Measurements from ENCODE around the gene ZNF682.
"Not testable (repeated sequence)": the region's sequence is repeated elsewhere in the genome, so short reads cannot be mapped to it uniquely, and the experiment has no call there.

The ZNF682 gene

DNA sequence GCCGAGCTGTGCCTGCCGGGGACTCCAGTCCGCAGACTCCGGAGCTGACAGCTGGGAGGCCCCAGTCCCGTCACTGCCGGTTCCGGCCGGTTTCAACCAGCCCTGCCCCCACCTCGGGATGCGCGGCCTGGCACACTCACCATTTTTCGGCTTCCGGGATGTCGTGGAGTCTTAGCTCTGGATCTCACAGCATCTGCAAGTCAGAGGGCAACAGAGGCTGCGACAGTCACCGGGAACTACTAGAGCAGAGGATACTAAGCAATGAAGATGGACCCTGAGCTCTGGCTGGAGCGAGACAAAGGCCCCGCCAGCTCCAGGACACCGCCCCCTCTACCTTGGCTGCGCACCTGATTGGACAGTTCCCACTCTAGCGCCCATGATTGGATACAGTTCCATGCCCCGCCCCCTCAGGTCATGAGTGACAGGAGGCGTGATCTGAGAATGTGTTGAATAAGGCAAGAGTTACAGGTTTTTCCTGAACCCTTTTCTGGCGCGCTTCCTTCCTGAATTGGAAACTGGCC lies at the start of gene ZNF682:
Gene ZNF682 (minus strand): TSS at position 303 of the 521 bp plus-strand sequence. CDS start 160 bp downstream, at position 143.
- peak; percentile 88 to 90 for DNase-seq (ENCODE audit: low read depth in 2 of 2, low spot score in 1 of 2)

DNA sequence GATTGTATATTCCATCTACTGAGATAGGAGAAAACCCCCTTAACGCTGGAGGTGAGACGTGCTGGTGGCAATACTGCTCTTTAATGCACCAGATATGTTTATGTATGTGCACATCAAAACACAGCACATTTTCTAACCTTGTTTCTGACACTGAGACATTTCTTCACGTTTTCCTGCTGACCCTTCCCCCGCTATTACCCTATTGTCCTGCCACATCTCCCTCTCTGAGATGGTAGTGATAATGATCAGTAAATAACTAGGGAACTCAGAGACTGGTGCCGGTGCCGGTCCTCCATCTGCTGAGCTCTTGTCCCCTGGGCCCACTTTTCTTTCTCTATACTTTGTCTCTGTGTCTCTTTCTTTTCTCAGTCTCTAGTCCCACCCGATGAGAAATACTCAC lies 43.6 kb upstream of the ZNF682 start:
- not testable (repeated sequence) for DNase-seq (ENCODE audit: low read depth in 2 of 2, low spot score in 1 of 2)

DNA sequence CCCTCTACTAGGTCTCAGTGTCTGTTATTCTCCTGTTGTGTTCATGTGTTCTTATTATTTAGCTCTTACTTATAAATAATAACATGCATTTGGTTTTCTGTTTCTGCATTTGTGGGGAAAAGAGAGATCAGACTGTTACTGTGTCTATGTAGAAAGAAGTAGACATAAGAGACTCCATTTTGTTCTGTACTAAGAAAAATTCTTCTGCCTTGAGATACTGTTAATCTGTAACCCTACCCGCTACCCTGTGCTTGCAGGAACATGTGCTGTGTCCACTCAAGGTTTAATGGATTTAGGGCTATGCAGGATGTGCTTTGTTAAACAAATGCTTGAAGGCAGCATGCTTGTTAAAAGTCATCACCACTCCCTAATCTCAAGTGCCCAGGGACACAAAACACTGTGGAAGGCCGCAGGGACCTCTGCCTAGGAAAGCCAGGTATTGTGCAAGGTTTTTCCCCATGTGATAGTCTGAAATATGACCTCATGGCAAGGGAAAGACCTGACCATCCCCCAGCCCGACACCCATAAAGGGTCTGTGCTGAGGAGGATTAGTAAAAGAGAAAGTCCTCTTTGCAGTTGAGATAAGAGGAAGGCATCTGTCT lies 43.0 kb upstream of the ZNF682 start:
- DNase-seq (ENCODE audit: low read depth in 2 of 2, low spot score in 1 of 2) = not testable (repeated sequence)

DNA sequence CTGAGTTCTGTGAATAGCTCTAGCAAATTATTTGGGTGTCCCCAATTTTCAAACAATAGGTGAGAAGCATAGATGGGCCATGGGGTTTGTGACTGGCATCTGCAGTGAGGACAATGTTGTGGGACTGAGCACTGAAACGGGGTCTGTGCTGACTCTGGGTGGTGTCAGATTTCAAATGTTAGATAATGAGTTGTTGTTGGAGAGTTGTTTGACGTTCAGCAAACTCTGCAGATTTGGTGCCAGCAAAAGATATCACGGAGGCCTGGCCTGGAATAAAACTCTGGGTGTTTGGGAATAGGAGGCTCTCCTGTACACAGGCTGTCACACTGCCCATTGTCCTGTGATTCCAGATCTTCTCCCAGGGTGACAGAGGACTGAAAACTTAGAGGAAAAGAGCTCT lies 41.4 kb upstream of the ZNF682 start:
- DNase-seq (ENCODE audit: low read depth in 2 of 2, low spot score in 1 of 2) = no peak

DNA sequence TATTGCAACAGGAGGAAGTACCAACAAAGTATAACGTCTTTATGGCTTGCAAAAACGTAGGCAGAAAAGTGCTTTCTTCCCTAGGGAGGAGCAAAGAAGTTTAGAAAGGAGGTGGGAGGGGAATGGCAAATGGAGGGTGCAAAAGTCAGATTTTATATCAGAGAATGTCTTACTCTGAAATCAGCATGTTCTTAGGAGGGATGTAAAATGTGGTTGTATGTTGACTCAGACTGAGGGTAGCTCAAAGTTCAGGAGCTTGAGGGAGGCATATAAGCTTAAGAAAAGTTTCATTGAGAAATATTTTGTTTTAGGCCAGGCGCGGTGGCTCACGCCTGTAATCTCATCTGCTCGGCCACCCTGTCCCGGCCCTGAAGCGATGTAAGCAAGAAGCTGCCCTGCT lies 40.2 kb upstream of the ZNF682 start:
- DNase-seq (ENCODE audit: low read depth in 2 of 2, low spot score in 1 of 2) = no peak

DNA sequence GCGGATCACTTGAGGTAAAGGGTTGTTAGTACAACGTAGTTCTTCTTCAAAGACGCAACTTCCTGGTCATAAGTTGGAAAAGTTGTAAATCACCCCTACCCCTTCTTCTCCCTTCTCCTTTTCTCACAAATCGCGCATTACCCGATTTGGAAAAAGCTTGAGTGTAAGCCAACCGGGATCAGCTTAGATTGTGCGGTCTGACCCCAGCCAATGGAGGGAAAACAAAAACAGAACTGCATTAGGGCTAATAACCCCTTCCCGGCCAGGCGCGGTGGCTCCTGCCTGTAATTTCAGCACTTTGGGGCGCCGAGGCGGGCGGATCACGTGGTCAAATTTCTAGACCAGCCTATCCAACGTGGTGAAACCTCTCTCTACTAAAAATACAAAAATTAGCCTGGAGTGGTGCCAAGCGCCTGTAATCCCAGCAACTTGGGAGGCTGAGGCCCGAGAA lies 39.3 kb upstream of the ZNF682 start:
- DNase-seq (ENCODE audit: low read depth in 2 of 2, low spot score in 1 of 2) = no peak

DNA sequence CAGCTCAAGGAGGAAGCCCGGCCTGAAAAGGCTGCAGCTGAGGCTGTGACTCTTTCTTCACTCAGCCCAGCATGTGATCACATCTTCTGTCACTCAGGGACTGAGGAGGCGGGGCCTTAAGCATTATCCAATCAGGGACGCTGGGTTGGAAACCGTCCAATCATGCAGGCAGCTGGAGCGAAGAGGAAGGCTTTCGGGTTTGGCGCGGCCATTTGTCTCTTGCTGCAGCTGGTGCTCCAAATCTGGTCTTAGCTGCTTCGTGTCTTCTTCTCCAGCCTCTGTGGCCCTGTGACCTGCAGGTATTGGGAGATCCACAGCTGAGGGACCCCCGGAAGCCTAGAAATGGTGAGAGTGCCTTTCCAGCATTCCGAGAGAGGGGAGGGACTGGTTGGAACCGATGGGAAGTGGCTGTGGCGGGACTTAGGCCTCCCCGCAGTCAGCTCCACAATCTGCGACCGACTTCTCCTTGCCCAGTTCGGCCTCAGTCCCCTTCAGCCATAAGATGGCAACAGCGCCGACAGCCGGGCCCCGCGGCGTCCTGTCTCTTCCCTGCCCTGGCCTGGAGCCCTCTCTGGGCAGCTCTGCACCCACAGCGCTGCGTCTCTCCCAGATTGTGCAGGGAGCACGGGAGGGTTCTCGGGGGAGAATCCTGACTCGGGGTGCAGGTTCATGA lies 38.6 kb upstream of the ZNF682 start, which contains the start of gene ZNF90:
Gene ZNF90 (plus strand): TSS at position 210 of the 673 bp plus-strand sequence. CDS start 133 bp downstream, at position 343.
- peak; percentile 67 to 71 for DNase-seq (ENCODE audit: low read depth in 2 of 2, low spot score in 1 of 2)

DNA sequence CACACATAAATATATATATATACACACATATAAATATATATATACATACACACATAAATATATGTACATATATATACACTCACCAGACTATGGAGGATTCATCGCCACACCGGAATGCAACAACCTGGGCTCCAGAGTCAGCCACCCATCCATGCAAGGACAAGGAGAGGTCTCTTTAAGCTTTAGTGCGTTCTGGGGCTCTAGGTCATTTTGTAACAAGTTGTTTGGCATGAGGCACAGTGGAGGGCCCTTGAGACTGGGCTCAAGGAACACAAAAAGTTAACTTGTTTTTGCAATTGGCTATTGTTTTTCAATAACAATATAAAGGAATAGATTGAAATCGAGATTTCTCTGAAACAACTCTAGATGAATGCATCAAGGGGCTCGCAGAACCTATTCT lies 33.6 kb upstream of the ZNF682 start:
- no peak for DNase-seq (ENCODE audit: low read depth in 2 of 2, low spot score in 1 of 2)

DNA sequence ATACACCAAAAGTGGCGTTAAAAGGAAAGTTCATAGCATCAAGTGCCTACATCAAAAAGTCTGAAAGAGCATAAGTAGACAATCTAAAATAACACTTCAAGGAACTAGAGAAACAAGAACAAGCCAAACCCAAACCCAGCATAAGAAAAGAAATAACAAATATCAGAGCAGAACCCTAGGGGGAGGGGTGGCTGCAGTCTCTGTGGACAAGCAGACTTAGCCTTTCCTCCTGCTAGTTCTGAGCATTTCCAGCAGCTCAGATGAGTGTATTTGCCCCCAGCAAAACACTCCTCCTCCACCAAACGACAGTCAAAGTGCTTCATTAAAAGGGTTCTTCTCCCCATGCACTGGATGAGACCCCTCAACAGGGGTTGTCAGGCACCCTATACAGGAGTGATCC lies 31.4 kb upstream of the ZNF682 start:
- no peak for DNase-seq (ENCODE audit: low read depth in 2 of 2, low spot score in 1 of 2)

DNA sequence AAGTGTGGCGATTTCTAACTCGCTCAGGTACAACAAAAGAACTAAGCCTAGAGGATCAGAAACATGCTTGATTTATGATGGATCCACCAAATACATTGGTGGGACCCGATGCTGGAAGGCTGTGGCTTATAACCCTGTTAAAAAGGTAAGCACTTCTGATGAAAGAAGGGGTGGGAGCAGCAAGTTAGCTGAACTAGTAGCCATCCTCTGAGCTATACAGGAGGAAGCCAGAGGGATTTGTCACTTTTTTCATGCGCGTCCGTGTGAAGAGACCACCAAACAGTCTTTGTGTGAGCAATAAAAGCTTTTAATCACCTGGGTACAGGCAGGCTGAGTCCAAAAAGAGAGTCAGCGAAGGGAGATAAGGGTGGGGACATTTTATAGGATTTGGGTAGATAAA lies 29.3 kb upstream of the ZNF682 start:
- not testable (repeated sequence) for DNase-seq (ENCODE audit: low read depth in 2 of 2, low spot score in 1 of 2)

DNA sequence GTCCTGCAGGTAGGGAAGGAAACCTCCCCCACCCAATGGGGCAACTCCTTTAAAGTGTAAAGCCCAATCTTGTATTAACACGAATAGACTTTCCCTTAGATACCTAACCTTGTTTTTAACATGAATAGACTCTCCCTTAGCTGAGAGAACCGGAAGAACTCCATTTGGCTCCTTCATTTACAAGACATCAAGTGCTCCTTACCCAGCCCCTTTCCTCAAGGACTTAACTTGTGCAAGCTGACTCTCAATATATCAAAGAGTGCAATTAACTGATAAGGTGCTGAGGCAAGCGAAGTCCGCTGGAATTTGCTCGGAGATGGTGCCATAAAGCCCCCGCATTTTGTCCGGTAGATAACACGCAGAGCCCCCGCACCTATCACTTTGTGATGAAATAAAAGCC lies 28.6 kb upstream of the ZNF682 start:
- no peak for DNase-seq (ENCODE audit: low read depth in 2 of 2, low spot score in 1 of 2)

DNA sequence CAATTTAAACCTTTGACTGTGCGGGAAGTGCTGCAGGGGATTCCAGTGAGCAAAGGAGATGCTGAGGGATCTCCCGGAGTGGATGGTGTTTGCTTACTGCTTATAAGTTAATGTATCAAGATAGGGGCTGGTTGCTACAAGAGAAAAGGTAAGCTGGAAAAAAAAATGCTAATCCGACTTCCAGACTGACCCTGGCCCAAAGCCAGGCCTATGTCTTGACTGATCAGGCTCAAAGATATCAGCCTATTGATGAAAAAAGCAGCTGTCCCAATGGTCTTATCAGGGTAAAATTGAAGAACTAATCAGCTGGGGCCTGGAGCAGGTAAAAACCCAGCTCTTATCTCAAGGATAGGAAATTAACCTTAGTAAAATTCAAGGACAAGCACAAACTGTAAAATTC lies 27.6 kb upstream of the ZNF682 start:
- DNase-seq (ENCODE audit: low read depth in 2 of 2, low spot score in 1 of 2) = no peak

DNA sequence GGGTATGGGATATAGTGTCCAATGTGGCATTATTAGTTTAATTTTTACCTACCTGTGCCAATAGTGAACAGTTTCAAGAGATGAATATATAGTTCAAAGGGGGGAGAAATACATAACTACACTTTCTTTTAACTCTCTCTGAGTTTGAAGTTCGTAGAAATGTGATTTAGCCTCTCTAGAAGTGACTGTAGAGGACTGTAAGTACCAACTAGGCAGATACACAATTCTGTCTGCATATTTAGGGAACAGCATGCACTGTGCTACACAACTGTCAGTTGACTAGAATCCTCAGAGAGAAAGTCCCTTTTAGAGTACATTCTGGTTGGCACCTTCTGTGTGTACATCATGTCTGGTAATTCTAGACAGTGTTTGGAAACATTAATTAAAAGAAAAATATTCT lies 21.0 kb upstream of the ZNF682 start:
- DNase-seq (ENCODE audit: low read depth in 2 of 2, low spot score in 1 of 2) = no peak

DNA sequence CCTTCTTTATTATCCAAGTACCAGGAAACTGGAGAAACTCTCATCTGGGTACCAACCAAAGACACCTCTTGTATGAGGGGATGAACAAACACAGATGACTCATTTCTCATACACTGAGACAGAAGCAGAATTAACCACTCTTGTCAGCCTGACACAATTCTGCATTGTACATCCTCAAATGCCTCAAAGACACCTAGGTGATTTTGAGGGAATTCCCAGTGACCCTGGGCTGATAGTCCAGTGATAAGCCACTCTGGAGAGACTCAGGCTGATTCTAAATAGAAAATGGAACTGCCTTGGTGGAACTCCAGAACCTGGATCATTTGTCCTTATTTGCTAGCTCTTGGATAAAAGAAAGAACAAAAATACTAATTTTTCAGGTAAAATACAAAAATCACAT lies 19.4 kb upstream of the ZNF682 start:
- DNase-seq (ENCODE audit: low read depth in 2 of 2, low spot score in 1 of 2) = not testable (repeated sequence)

DNA sequence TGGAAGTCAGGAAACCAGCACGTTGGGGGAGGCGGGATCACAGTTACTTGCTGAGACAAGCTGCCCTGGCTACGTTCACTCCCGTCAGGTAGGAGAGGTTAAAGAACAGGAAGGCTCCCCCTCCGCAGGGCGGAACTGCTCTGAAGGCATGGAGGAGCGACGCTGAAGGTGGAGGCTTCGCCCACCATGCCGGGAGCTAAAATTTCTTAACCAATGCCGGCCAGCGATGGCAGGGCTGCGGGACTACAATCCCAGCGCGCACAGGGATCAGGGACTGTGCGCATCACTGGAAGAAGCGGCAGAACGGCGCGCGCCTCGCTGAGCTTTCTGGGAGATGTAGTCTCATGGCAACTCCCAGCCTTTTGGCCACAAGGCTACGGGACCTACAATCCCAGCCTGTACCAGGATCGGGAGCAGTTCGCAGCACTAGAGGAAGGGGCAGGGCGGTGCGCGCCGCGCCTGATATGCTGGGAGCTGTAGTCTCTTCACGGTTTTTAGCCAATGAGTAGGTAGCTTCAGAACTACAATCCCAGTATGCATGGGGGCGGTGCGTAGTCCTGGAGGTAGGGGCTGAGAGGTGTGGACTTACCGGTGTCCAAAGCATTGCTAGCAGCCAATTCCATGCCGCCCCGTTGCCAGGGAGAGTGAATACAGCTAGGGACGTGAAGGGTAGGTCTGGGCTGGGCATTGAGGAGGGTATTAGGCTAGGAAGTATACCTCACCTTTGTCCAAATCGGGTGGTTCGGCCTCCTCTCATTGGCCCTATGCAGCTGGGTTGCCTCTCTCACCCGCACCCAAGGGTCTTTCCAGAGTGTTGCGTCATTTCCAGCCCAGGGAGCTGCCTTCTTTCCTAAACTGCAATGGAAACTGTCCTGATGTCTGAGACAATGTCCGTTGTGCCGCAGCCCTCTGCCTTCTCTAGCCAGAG lies 12.8 kb upstream of the ZNF682 start:
- DNase-seq (ENCODE audit: low read depth in 2 of 2, low spot score in 1 of 2) = peak; percentile 16 to 38

DNA sequence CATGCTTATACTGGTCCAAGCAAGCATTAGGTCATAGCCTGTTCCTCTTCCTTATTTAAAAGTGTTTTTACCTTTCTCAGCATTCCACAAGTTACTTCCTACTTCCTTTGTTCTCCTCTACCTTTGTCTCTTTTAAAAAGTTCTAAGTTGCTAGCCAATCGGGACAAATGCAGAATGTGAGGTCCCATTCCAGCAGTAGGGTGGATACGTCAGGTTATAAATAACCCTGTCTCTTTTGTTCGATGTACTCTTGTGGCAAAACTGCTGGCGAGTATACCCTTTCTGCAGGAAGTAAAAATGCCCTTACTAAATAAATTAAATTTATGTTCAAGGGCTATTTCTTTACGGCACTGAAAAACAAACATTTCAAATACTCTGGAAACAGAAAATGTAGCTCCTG lies 6.4 kb upstream of the ZNF682 start:
- DNase-seq (ENCODE audit: low read depth in 2 of 2, low spot score in 1 of 2) = not testable (repeated sequence)

DNA sequence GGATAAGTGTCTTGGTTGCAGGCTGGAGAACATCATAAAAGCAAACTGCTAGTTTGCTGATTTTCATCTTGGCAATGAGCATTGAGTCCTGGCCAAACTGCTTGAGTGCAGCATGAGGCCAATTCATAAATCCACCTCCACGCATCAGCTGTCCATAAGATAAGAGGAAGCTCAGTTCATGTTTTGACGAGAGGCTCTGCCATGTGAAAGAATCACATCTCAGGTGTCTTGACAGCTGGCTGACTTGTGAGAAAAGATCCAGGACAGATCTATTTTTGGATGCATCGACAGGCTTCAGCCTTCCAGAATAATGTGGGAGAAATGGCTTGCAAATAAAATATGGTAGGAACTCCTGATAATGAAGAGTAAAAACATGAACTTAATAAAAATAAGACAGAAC lies 5.4 kb upstream of the ZNF682 start:
- DNase-seq (ENCODE audit: low read depth in 2 of 2, low spot score in 1 of 2) = no peak

DNA sequence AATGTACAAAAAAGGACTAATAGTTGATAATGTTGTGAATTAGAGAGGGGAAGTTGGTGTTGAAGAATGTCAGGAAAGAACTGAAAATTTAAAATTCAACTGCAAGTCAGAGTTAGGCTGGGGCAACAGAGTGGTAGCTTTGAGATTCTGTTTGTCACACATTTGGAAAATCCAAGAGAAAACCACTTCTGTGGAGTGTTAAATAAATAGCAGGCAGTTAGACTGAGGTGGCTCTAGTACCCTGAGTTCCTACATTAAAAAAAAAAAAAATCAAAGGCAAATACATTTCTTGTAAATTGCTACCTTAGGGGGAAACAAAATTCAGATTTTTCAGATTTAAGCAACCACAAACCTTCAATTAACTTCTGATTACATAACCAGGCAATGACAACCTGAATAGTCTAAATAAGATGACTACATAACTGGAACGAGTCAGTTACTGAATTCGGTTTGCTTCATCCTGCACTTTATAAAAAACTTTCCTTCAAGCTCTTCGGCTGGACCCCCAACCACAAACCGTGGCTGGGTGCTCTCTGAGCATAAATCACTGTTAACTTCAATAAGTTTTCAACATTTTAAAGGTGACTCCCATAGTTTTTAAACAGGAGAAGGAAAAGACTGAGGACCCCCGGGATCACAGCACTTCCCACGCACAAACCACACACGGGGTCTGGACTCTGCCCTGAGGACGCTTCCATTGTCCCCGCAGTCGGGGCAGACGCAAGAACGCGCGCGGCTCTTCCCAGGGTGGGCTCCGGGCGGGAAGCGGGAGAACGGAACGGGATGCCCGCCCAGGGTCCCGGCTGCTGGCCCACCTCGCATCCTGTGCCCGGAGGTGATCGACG lies 725 bp downstream of the ZNF682 start:
- no peak for DNase-seq (ENCODE audit: low read depth in 2 of 2, low spot score in 1 of 2)

DNA sequence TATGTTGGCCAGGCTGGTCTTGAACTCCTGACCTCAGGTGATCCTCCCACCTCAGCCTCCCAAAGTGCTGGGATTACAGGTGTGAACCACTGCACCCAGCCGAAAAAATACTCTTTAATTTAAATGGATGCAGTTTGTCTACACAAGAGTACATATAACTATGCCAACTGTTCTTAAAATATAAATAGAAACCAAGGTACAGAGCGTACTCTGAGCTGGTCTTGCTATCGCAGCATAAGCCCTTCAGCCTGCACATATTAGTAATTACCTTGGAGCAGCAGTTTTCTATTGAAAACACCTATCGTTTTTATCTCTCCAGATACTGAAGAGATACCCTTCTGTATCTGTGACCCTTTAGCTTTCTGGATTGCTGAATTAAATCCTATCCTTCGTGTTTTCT lies 3.4 kb downstream of the ZNF682 start:
- no peak for DNase-seq (ENCODE audit: low read depth in 2 of 2, low spot score in 1 of 2)

DNA sequence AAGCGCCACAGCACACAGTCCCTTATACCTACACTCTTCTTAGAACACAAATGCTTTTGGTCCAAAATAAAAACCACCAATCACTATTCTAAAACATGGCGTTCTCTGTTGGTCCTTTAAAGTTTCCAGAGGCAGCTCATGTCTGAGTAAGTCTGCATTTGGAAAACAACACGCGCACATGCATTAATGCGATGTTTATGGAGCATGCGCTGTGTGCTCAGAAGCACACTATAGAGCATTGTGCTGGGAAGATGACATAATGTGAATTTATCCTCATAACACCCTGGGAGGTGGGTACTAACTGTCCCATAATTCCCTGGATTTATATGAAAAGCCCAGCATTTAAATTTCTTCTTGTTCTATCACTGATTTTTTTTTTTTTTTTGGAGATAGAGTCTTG lies 10.7 kb downstream of the ZNF682 start:
- DNase-seq (ENCODE audit: low read depth in 2 of 2, low spot score in 1 of 2) = no peak

DNA sequence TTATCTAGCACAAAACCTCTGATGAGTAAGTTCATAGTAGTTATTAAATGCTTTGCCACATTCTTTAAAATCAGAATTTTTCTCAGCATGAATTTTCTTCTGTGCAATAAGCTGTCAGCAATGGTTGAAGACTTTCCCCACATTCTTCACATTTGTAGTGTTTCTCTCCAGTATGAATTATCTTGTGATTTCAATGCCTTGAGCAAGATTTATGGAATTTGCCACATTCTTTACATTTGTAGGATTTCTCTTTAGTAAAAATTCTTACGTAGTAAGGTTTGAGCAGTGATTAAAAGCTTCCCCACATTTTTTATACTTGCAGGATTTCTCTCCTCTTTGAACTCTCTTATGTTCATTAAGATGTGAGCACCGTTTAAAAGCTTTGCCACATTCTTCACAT lies 33.6 kb downstream of the ZNF682 start:
- DNase-seq (ENCODE audit: low read depth in 2 of 2, low spot score in 1 of 2) = no peak

Data from stimulated activated CD8-positive, alpha-beta memory T cell treated with anti-CD3 and anti-CD28 coated beads, Interleukin-4, amount 100 ng/mL, for 4 hours (primary cell).